ENCODE data around the gene KISS1R.

DNA sequence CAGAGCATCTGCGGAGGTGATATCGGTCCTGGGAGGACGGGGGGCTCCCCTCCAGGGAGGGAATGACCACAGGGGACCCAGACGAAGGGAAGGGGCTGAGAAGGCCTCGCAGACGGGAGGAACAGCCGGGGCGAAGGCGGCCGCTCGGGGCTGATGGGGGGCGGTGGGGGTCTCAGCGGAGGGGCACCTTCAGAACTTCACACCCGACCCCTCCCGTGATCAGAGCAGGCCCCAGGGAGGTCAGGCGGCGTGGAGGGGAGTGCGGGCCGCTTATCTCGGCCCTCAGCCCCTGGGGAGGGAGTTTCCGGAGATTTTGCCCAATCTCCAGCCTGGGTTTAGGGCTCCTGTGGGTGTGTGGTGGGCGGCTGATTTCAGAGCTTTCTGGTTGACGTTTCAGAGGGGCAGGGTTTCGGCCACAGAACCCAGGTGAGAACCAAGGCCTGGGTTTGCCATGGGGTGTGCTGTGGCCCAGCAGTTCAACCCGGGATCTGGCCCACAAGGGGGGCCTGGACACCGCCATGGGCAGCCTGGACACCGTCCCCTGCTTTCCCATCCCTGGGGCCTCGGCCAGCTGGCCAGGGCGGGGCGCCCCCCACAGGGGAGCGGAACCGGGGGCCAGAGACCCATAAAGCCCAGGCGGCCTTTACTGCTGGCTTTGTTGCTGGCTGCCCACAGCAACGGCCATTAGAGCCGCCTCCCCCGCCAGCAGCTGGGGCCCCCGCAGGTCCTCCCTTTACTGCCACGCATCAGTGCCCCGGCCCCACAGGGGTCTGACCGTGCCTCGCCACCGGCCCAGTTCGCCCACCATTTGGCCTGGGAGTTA is 37.8 kb downstream of the KISS1R start:
- TF ChIP-seq, protein P1, sequence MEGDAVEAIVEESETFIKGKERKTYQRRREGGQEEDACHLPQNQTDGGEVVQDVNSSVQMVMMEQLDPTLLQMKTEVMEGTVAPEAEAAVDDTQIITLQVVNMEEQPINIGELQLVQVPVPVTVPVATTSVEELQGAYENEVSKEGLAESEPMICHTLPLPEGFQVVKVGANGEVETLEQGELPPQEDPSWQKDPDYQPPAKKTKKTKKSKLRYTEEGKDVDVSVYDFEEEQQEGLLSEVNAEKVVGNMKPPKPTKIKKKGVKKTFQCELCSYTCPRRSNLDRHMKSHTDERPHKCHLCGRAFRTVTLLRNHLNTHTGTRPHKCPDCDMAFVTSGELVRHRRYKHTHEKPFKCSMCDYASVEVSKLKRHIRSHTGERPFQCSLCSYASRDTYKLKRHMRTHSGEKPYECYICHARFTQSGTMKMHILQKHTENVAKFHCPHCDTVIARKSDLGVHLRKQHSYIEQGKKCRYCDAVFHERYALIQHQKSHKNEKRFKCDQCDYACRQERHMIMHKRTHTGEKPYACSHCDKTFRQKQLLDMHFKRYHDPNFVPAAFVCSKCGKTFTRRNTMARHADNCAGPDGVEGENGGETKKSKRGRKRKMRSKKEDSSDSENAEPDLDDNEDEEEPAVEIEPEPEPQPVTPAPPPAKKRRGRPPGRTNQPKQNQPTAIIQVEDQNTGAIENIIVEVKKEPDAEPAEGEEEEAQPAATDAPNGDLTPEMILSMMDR (tag by site-specific recombination; IDR thresholded peaks at IDR 0.05): no peak
- TF ChIP-seq ZNF132 (tag by site-specific recombination; IDR thresholded peaks at IDR 0.05; ENCODE audit: borderline replicate concordance): no peak

All from HEK293 (cell line).